Measurements from ENCODE around the gene MYO1B. TPM values are rescaled to one million over a fixed set of nuclear protein-coding genes. Genes with fewer than 3 reads are reported as not detected.

The MYO1B gene
- total RNA-seq, 1 donor from 2014 or later: 7.0 TPM

GRCh38 chr2:191459158-191459557 lies 214.0 kb downstream of the MYO1B start:
- no peak for DNase-seq (ENCODE audit: low spot score)
- Mint-ChIP-seq H3K36me3 (ENCODE audit: low read depth) (no peaks in the 10 kb centered on the region), H3K27ac (no peak overlapping the region), H3K4me3 (ENCODE audit: low read depth) (no peak overlapping the region), H3K4me1 (ENCODE audit: low read depth) (no peaks in the 10 kb centered on the region), H3K9me3 (no peaks in the 10 kb centered on the region), H3K27me3 (ENCODE audit: low read depth) (peaks cover 10% of the 10 kb centered on the region)
- intact Hi-C loops (cut with micrococcal nuclease): no loop called here

DNA sequence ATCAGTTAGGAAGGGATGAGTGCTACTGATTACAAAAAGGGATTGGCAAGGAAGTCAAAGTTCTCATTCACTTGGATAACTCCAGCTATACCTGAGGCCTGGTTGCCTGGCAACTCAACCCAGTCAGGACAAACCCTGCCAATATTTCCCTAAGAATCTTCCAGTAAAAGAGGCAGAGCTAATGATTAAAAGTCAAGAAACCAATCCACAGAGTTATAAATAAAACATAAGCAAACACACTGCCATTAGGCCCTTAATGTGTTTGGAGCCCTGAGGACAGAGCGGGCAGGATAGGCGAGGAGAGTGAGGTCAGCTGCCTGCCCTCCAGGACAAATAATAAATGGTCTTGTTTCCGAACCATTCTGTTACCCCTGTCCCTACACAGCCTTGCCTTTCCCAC lies 217.2 kb downstream of the MYO1B start:
- DNase-seq (ENCODE audit: low spot score): no peak
- Mint-ChIP-seq H3K9me3 (no peaks in the 10 kb centered on the region), H3K27me3 (ENCODE audit: low read depth) (peaks cover 10% of the 10 kb centered on the region), H3K4me3 (ENCODE audit: low read depth) (no peak overlapping the region), H3K27ac (no peak overlapping the region), H3K36me3 (ENCODE audit: low read depth) (no peaks in the 10 kb centered on the region), H3K4me1 (ENCODE audit: low read depth) (no peaks in the 10 kb centered on the region)
- intact Hi-C loops (cut with micrococcal nuclease): no loop called here

GRCh38 chr2:191463790-191464189 lies 218.6 kb downstream of the MYO1B start:
- H3K4me3 Mint-ChIP-seq (ENCODE audit: low read depth): no peak overlapping the region
- H3K27me3 Mint-ChIP-seq (ENCODE audit: low read depth): peaks cover 9% of the 10 kb centered on the region
- H3K36me3 Mint-ChIP-seq (ENCODE audit: low read depth): no peaks in the 10 kb centered on the region
- no peaks in the 10 kb centered on the region for H3K9me3 Mint-ChIP-seq
- no peak overlapping the region for H3K27ac Mint-ChIP-seq
- no peak for DNase-seq (ENCODE audit: low spot score)
- no peaks in the 10 kb centered on the region for H3K4me1 Mint-ChIP-seq (ENCODE audit: low read depth)
- intact Hi-C loops (cut with micrococcal nuclease): no loop called here

DNA sequence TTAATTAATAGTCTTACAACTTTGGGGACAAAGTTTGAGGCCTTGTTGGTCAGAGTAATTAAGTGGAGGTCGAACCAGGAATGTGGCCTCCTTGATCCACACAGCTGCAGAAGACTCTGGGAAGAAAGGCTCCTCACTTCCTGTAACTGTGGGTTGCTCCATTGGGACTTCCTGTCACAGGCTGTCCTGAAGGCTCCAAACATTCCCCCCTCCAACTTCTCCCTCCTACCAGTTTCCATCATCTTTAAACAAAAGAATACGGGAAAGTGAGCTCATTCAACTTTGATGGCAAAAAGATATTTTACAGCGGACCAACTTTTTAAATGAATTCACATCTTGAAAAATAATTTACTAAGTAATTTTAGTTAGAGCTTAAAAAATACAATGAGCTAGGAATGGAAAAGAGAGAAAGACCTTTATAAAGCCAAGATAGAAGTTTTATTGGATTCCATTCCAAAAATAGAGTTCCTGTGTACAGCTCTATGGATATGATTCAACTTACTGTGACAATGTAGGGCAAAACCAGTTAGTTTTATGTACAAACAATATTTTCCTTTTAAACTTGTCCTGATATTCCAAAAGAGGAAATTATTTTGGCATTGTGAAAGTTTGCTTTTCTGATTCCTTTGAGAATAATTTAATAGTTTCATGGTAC lies 220.7 kb downstream of the MYO1B start:
- no peak overlapping the region for H3K4me3 Mint-ChIP-seq (ENCODE audit: low read depth)
- no peaks in the 10 kb centered on the region for H3K4me1 Mint-ChIP-seq (ENCODE audit: low read depth)
- H3K9me3 Mint-ChIP-seq: no peaks in the 10 kb centered on the region
- H3K27me3 Mint-ChIP-seq (ENCODE audit: low read depth): peaks cover 3% of the 10 kb centered on the region
- intact Hi-C loops (cut with micrococcal nuclease): no loop called here
- H3K27ac Mint-ChIP-seq: no peak overlapping the region
- no peak for DNase-seq (ENCODE audit: low spot score)
- no peaks in the 10 kb centered on the region for H3K36me3 Mint-ChIP-seq (ENCODE audit: low read depth)

GRCh38 chr2:191467113-191467512 lies 221.9 kb downstream of the MYO1B start:
- no peaks in the 10 kb centered on the region for H3K4me1 Mint-ChIP-seq (ENCODE audit: low read depth)
- H3K27me3 Mint-ChIP-seq (ENCODE audit: low read depth): no peaks in the 10 kb centered on the region
- H3K9me3 Mint-ChIP-seq: no peaks in the 10 kb centered on the region
- intact Hi-C loops (cut with micrococcal nuclease): no loop called here
- no peak overlapping the region for H3K4me3 Mint-ChIP-seq (ENCODE audit: low read depth)
- no peak overlapping the region for H3K27ac Mint-ChIP-seq
- DNase-seq (ENCODE audit: low spot score): no peak
- H3K36me3 Mint-ChIP-seq (ENCODE audit: low read depth): no peaks in the 10 kb centered on the region

- intact Hi-C loops (cut with micrococcal nuclease): no loop called here
- no peaks in the 10 kb centered on the region for H3K27me3 Mint-ChIP-seq (ENCODE audit: low read depth)
- H3K4me1 Mint-ChIP-seq (ENCODE audit: low read depth): no peaks in the 10 kb centered on the region
- H3K27ac Mint-ChIP-seq: no peak overlapping the region
- H3K36me3 Mint-ChIP-seq (ENCODE audit: low read depth): no peaks in the 10 kb centered on the region
- H3K9me3 Mint-ChIP-seq: no peaks in the 10 kb centered on the region
- no peak for DNase-seq (ENCODE audit: low spot score)
- no peak overlapping the region for H3K4me3 Mint-ChIP-seq (ENCODE audit: low read depth)
Observed at GRCh38 chr2:191470306-191470705, 225.1 kb downstream of the MYO1B start.

- Mint-ChIP-seq H3K27ac (no peak overlapping the region), H3K4me3 (ENCODE audit: low read depth) (no peak overlapping the region), H3K4me1 (ENCODE audit: low read depth) (no peaks in the 10 kb centered on the region), H3K9me3 (no peaks in the 10 kb centered on the region), H3K27me3 (ENCODE audit: low read depth) (no peaks in the 10 kb centered on the region), H3K36me3 (ENCODE audit: low read depth) (no peaks in the 10 kb centered on the region)
- no peak for DNase-seq (ENCODE audit: low spot score)
- intact Hi-C loops (cut with micrococcal nuclease): no loop called here
Observed at GRCh38 chr2:191474464-191474863, 229.3 kb downstream of the MYO1B start.

Other genes with a start within 250 kb of the MYO1B start
- gene STAT1, start 231.2 kb upstream of the MYO1B start, total RNA-seq: 135 and 139 TPM in 2 replicates
- gene STAT4, start 94.4 kb upstream of the MYO1B start, total RNA-seq: 92.2 and 96.9 TPM in 2 replicates

Data from activated T-helper 2 cell treated with anti-CD3 and anti-CD28 coated beads, Interferon-gamma antibody, Interleukin-2, Interleukin-4, amounts not matched to agents 10 μg/mL and 5 μg/mL and 100 μg/mL, durations not matched to agents 14 hours and 24 hours and 36 hours (primary cell).